Rectal smooth muscle tissue (tissue), 1 donor: ENCODE measurements around the gene NUDT1.

Source experiments
- H3K27ac ChIP-seq: one replicate; pipeline ENCODE4 v1.7.0; 2013; ENCODE audit warnings: low read depth, low read length, inconsistent platforms
- H3K27me3 ChIP-seq: one replicate; pipeline ENCODE4 v1.7.0; 2013; ENCODE audit warnings: low read length; ENCODE audit not compliant: control insufficient read depth, insufficient read depth
- H3K36me3 ChIP-seq: one replicate; pipeline ENCODE4 v1.7.0; 2013; ENCODE audit warnings: low read length; ENCODE audit not compliant: control insufficient read depth, insufficient read depth
- H3K4me1 ChIP-seq: one replicate; pipeline ENCODE4 v1.7.0; 2013; ENCODE audit warnings: low read length; ENCODE audit not compliant: control insufficient read depth, insufficient read depth
- H3K4me3 ChIP-seq: one replicate; pipeline ENCODE4 v1.7.0; 2013; ENCODE audit warnings: low read length
- H3K9ac ChIP-seq: one replicate; pipeline ENCODE4 v1.7.0; 2013; ENCODE audit warnings: low read length

The NUDT1 gene

DNA sequence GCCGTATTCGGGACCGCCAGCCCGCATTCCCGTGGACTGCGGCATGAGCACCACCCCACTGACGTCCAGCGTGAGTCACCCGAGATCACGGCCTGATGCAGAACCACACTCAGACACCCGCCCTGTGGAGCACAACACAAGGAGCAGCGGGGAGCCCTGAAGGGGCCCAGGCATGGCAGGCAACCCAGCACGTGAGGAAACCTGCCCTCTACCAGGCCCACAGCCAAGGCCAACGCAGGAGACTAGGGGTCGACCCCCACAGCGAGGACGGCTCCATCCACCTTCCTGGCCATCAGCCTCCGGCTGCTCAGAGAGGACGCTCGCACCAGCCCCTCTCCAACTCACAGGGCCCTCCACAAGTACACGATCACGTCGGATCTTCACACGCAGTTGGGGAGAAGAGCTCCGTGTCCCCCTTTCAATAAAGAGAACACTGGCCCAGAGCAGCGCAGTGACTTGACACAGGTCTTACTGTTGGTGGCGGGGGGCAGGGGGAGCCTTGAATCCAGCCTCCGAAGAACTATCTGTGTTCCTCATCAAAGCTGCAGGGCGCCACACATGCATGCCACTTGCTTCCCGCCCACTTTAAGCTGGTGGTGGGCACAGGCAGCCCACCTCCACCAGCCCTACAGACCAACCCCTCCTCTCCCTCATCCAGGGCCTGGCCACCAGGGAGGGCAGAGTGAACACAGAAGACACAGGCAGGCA lies 31.3 kb upstream of the NUDT1 start:
- H3K4me1 ChIP-seq: no peaks in the 10 kb centered on the region
- peaks cover 22% of the 10 kb centered on the region for H3K36me3 ChIP-seq
- H3K27me3 ChIP-seq: no peaks in the 10 kb centered on the region
- H3K4me3 ChIP-seq: no peak overlapping the region
- no peak overlapping the region for H3K27ac ChIP-seq
- H3K9ac ChIP-seq: no peak overlapping the region

DNA sequence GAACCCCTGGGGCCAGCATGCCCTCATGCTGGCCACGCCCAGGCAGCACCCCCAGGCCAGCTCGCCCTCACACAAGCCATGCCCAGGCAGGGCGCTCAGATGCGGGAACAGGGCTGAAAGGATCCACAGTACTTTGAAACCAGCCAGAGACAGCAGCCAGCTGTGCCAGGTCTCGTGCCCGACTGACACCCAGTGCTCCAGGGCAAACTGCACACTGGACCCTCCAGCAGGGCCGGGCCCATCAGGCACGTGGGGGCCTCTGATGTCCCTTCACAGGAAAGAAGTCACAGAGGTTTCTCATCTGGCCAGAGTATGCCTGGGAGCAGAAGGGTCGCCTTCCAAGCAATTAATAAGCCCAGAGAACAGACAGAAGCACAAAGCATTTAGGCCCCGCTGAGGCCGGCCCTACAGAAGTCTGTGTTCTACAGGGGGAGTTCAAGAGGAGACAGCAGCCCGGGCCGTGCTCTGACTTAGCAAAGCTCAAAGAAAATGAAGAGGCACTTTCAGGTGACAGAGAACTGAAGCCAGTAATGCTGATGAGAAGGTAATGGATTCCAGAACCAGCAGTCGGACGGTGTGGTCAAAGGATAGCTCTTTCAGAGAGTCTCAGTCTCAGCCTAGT lies 30.7 kb upstream of the NUDT1 start:
- H3K4me3 ChIP-seq: no peak overlapping the region
- peaks cover 25% of the 10 kb centered on the region for H3K36me3 ChIP-seq
- no peaks in the 10 kb centered on the region for H3K4me1 ChIP-seq
- H3K9ac ChIP-seq: no peak overlapping the region
- H3K27ac ChIP-seq: no peak overlapping the region
- H3K27me3 ChIP-seq: no peaks in the 10 kb centered on the region

DNA sequence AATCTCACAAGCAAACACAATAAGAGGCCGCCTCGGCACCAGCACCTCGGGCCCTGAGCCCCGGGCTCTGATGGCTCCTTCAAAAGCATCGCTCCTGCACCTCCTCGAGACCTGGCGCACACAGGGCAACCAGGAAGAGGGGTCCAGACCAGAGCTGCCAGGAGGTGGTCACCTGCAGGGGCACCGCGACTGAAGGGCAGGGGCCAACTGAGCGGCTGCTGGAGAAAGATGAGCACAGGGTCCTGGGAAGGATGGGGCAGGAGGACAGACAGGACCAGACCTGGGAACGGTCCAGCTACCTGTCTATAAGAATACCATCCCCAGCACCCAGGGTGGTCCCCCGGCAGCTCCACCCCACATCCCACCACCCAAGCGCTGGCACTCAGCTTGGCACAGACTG lies 30.1 kb upstream of the NUDT1 start:
- no peaks in the 10 kb centered on the region for H3K4me1 ChIP-seq
- peaks cover 30% of the 10 kb centered on the region for H3K36me3 ChIP-seq
- no peak overlapping the region for H3K4me3 ChIP-seq
- H3K27me3 ChIP-seq: no peaks in the 10 kb centered on the region
- H3K9ac ChIP-seq: no peak overlapping the region
- H3K27ac ChIP-seq: no peak overlapping the region

DNA sequence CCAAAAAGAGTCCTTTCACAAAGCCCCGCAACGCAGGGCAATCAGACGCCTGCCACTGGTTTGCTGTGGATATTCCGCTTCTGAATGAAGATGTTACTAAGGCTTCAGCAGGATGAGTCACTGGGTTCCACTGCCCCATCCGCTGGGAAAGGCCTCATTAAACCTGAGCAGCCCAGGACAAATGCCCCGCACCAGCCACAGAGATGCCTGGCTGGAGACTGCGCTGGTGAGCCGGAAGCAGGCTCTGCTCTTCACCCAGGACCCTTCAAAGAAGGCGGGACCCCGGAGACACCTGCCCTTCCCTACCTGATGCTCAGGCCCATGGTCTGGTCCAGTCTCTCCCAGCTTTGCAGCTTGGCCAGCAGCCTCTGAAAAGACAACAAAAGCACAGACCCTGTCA lies 29.1 kb upstream of the NUDT1 start:
- H3K9ac ChIP-seq: no peak overlapping the region
- H3K4me1 ChIP-seq: no peaks in the 10 kb centered on the region
- H3K36me3 ChIP-seq: peaks cover 30% of the 10 kb centered on the region
- H3K27ac ChIP-seq: no peak overlapping the region
- H3K4me3 ChIP-seq: no peak overlapping the region
- H3K27me3 ChIP-seq: no peaks in the 10 kb centered on the region

DNA sequence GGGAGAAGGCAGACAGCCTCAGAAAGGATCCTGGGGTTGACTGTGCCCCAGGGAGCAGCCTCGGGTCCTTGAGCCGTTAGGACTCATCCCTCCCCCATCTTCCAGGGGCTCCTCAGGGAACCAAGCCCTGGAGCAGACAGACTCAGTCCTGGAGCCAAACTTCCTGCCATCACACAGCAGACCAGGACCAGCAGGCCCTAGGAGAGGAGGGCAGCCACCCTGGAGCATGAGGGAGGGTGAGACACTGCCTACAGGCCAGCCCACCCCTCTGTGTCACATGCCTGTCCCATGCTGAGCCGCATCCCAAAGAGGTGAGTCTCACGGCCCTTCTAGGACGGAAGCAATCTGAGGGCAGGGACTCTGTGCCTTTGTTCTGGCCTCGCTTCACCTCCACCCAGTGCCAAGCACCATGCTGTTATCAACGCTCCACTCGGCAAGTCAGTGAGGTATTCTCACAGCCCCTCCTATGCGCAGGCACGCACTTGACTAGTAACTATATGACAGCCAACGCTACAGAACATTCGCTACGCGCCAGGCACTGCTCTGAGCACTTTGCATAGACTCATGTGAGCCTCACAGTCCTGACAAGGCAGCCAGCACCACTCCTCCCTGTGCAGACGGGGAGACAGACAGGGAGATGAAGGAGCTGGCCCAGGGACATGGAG lies 28.3 kb upstream of the NUDT1 start:
- Histone ChIP-seq H3K9ac (no peak overlapping the region), H3K4me3 (no peak overlapping the region), H3K36me3 (peaks cover 30% of the 10 kb centered on the region), H3K4me1 (no peaks in the 10 kb centered on the region), H3K27ac (no peak overlapping the region), H3K27me3 (no peaks in the 10 kb centered on the region)

DNA sequence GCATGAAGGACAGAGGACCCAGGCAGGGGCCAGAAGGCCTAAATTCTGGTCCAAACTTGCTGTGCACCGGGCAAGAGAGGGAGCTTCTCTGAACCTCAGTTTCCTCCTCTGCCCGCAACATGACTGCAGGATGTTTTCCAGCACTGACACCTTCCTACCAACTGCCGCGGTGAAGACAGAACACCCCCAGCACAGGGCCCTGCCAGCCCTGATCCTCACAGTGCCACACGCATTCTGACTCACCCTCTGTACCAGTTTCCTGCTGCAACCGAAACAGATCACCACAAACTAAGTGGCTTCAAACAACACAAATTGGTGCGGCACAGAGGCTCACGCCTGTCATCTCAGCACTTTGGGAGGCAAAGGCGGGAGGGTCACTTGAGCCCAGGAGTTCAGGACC lies 27.4 kb upstream of the NUDT1 start:
- H3K36me3 ChIP-seq: peaks cover 30% of the 10 kb centered on the region
- no peak overlapping the region for H3K9ac ChIP-seq
- no peak overlapping the region for H3K27ac ChIP-seq
- no peak overlapping the region for H3K4me3 ChIP-seq
- no peaks in the 10 kb centered on the region for H3K4me1 ChIP-seq
- H3K27me3 ChIP-seq: no peaks in the 10 kb centered on the region

DNA sequence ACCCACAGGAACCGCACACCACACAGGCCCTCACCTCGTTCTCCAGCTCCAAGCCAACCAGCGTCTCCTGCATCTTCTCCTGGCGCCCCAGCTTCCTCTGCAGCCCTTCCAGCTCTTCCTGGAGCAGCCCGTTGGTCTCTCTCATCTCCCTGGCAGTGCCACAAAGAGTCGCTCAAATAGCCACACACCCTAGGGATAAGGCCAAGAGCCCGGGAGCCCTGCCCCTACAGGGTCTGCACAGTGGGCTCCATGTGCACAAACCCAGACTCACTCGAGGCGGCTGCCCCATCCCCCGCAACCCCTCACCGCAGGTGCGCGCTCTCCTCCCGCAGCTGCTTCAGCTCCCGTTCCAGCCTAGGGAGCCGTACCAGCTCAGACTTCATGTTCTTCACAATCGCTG lies 26.2 kb upstream of the NUDT1 start:
- Histone ChIP-seq H3K4me3 (no peak overlapping the region), H3K9ac (no peak overlapping the region), H3K4me1 (no peaks in the 10 kb centered on the region), H3K27ac (no peak overlapping the region), H3K27me3 (no peaks in the 10 kb centered on the region), H3K36me3 (peaks cover 30% of the 10 kb centered on the region)

DNA sequence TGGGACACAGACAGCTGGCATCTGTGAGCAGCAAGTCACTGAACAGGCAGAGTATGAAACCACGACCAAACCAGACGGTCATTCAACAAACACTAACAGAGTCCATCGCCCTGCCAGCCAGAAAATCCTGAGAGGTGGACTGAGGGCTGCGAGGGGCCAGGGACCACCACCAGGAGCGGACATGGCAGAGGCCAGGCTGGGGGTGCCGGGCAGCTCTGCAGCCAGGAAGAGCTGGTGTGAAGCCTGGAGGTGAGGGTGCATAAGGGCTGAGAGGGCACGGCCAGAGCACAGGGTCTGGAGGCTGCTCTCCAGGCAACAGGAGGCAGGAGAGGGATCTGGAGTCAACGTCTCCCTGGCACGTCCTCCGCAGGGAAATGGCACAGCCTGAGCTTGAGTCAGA lies 24.8 kb upstream of the NUDT1 start:
- H3K36me3 ChIP-seq: peaks cover 34% of the 10 kb centered on the region
- H3K27me3 ChIP-seq: no peaks in the 10 kb centered on the region
- no peak overlapping the region for H3K27ac ChIP-seq
- H3K9ac ChIP-seq: no peak overlapping the region
- H3K4me3 ChIP-seq: no peak overlapping the region
- no peaks in the 10 kb centered on the region for H3K4me1 ChIP-seq

DNA sequence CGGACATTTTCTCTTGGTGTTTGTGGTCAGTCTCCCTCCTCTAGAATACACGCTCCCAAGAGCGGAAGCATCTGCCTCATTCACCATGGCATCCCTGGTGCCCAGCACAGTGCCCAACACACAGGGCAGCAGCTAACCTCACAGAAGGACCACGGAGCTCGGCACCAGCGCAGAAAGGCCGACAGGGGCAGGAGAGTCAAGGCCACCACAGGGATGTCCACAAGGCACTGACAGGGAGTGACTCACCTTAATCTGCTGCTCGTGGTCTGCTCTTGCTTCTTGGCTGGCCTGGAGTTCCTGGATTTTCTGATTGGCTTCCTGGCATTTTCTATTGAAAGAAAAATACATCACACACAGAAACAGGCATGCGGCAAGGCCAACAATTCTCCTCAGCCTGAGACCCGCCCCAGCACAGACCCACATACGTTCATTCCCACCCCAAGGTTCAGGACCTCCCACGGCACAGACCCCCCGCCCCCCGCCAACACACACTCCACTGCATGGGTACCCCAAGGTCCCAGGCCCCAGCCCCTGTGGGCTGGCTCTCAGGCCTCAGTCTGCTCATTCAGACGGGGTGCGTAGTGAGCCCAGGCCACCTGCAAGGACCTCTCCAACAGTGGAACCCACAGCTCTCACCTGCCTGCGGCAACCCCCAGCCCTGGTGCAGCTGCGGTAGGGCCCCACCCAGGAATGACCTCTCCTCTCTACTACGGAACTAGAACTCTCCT lies 24.1 kb upstream of the NUDT1 start:
- Histone ChIP-seq H3K36me3 (peaks cover 33% of the 10 kb centered on the region), H3K4me1 (no peaks in the 10 kb centered on the region), H3K9ac (no peak overlapping the region), H3K27me3 (no peaks in the 10 kb centered on the region), H3K27ac (no peak overlapping the region), H3K4me3 (no peak overlapping the region)

DNA sequence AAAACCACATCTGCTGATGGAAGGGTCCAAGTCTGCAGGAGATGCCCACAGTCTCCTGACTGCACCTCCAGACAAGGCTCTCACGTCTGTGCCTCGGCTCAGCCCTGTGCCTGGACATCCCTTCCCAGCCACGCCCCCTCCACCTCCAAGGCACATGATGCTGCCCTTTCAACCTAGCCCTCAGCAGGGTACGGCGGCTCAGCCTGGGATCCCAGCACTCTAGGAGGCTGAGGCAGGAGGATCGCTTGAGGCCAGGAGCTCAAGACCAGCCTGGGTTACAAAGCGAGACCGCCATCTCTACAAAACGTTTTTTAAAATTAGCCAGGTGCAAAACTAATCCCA lies 23.6 kb upstream of the NUDT1 start:
- no peaks in the 10 kb centered on the region for H3K4me1 ChIP-seq
- H3K9ac ChIP-seq: no peak overlapping the region
- no peak overlapping the region for H3K27ac ChIP-seq
- peaks cover 31% of the 10 kb centered on the region for H3K36me3 ChIP-seq
- no peaks in the 10 kb centered on the region for H3K27me3 ChIP-seq
- no peak overlapping the region for H3K4me3 ChIP-seq

DNA sequence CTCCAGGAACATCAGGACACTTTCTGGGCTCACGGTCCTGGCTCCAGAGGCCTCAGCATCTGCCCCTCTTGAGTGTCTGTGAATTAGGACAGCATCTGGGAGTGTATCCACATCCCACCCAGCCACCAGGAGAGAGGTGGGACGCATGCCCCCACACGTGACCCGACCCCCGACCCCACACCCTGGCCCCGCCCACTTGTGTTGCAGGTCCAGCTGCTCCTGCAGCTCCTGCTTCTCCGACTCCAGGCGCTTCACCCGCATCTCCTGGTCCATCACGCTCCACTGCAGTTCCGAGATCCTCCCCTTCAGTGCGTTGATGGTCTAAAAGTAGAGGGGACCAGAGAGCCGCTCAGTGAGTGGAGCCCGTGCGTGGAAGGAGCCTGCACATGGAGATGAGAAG lies 22.9 kb upstream of the NUDT1 start:
- Histone ChIP-seq H3K9ac (no peak overlapping the region), H3K4me3 (no peak overlapping the region), H3K27ac (no peak overlapping the region), H3K27me3 (no peaks in the 10 kb centered on the region), H3K36me3 (peaks cover 27% of the 10 kb centered on the region), H3K4me1 (no peaks in the 10 kb centered on the region)

DNA sequence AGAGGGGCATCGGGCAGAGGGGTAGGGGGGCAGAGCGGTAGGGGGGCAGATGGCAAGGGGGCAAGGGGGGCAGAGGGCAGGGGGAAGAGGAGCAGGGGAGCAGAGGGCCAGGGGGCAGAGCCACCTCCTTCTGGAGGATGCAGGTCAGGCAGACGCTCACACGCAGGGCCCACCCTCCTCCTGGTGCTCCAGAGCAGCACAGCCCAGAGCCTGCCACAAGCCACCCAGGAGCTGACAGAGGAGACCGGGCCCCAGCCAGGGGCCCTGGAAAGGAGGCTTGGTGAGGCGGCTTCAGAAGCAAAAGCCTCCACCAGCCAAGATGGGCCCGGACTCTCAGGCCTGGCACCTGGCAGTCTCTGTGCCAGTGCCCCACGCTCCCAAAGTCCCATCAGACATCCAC lies 22.4 kb upstream of the NUDT1 start:
- Histone ChIP-seq H3K4me3 (no peak overlapping the region), H3K27ac (no peak overlapping the region), H3K36me3 (peaks cover 24% of the 10 kb centered on the region), H3K9ac (no peak overlapping the region), H3K27me3 (no peaks in the 10 kb centered on the region), H3K4me1 (no peaks in the 10 kb centered on the region)
